GM12892 (cell line): ENCODE measurements around the gene POLR2H.
"Not testable (repeated sequence)": the region's sequence is repeated elsewhere in the genome, so short reads cannot be mapped to it uniquely, and the experiment has no call there.

Experiments used
- DNase-seq: peaks from one replicate; pipeline ENCODE4 v3.0.0; 2011; ENCODE audit not compliant: insufficient read length
- FAIRE-seq: peaks from 2 replicates; lab custom pipeline; 2011; peaks lifted over from hg19 to GRCh38; lab: Jason Lieb, UNC
- POLR2A ChIP-seq: IDR thresholded peaks from 2 replicates; pipeline ENCODE4 v1.6.1; 2011; ENCODE audit warnings: low read depth, low read length, control low read depth
- POLR2AphosphoS5 ChIP-seq: IDR thresholded peaks from 2 replicates; pipeline ENCODE4 v1.6.1; 2011; ENCODE audit warnings: low read depth, low read length, control low read depth
- TAF1 ChIP-seq: IDR thresholded peaks from 2 replicates; pipeline ENCODE4 v1.6.1; 2011; ENCODE audit warnings: low read depth, mild to moderate bottlenecking, control low read depth, low read length, borderline replicate concordance

POLR2H gene

DNA sequence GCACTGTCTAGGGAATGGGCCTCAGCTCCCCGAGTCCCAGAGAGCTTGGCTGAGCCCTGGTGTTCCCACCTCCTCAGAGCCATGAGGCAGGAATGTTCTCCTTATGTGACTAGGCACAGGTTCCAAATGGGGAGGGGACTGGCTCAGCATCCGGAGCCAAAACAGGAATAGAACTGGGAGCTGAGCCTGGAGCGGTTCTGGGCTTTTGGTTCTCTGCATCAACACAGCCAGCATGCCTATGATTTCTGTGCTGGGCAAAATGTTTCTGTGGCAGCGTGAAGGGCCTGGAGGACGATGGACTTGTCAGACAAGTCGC, 24.2 kb upstream of the POLR2H start, which contains the start of gene FAM131A:
FAM131A (plus strand) TSS at position 202 of the 316 bp plus-strand sequence; CDS start at position 233, 31 bp downstream.
- FAIRE-seq, result no peak
- DNase-seq, result no peak
- no peak for TF ChIP-seq POLR2AphosphoS5
- no peak for TF ChIP-seq POLR2A
- no peak for TF ChIP-seq TAF1

GRCh38 chr3:184337981-184338380, 23.5 kb upstream of the POLR2H start:
- DNase-seq, result no peak
- no peak for FAIRE-seq
- no peak for TF ChIP-seq POLR2AphosphoS5
- no peak for TF ChIP-seq TAF1
- TF ChIP-seq POLR2A, result no peak

DNA sequence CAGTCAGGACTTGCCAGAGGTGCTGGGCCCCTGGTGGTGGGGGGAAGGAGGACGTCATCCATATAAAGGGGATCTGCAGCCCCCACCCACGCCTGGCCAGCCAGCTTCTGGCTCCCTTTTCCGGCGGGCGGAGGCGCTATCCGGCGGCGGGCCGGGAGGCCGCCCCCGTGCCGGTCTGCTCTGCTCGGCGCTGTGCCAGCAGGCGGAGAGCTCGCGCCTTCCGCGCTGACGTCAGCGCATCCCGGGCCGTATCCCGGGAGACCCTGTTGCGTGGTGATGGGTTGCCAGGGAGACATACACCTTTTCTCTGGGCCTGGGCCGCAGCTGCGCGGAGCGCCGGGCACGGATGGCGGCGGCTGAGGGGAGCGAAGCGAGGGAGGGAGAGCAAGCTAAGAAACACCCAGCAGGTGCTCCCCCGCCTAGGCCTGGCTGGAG, 23.0 kb upstream of the POLR2H start:
- DNase-seq, result no peak
- no peak for TF ChIP-seq POLR2A
- no peak for TF ChIP-seq TAF1
- no peak for TF ChIP-seq POLR2AphosphoS5
- no peak for FAIRE-seq

DNA sequence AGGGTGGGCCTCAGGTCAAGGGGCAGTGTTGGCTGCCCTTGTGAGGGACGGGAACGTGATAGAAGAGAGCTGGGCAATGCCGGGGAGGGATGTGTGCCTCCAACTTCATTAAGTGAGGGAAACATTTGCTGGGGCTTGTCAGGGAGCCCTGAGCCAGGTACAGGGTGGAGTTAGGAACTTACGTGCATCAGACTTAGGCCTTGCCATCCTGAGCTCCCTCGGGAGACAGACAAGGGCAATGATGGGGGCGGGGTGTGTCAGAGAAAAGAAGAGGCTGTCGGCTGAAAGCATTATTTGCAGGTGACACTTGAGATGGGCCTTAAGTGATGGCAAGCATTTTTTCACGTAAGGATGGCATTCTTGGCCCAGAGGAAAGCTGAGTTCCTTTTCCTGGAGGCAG, 22.5 kb upstream of the POLR2H start:
- no peak for DNase-seq
- FAIRE-seq, result no peak

GRCh38 chr3:184339451-184340135, 21.9 kb upstream of the POLR2H start:
- DNase-seq, FAIRE-seq: not testable (repeated sequence)

More for the DNA sequence above, 22.5 kb upstream of the POLR2H start:
- TF ChIP-seq POLR2A, result no peak
- TF ChIP-seq POLR2AphosphoS5, result no peak

GRCh38 chr3:184341925-184342324, 19.6 kb upstream of the POLR2H start:
- no peak for FAIRE-seq
- TF ChIP-seq POLR2AphosphoS5 (no peak), POLR2A (no peak), TAF1 (no peak)

DNA sequence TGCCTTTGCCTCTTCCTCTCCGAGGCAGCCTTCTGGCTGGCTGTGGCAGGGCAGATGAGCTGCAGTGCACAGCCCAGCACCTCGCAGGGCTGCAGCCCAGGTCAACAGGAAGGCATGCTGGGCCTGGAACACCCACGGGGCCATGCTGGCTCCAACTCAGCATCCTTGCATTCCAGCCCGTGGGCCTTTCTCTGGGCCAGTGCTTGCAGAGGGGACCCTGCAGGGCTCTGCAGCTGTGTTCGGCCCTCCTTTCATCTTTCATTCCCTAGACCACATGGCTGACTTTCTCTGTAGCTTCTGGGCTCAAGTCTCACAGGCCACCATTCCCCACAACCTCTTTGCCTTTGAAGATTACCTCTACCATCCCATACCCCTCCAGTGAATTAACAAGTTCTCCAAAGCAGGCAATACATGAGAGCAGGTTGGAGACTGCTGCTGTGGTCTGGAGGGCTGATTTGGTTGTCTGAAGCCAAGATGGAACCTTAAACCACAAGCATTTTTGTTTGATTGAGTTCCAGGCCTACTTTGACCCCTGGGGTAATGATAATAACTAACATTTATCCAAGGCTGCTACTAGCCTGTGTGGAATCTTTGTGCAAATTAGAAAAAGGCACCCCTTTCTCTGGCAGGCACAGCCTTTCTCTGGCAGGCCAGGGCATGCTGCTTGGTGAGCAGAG, 18.2 kb upstream of the POLR2H start:
- TF ChIP-seq TAF1, result no peak
- no peak for TF ChIP-seq POLR2AphosphoS5
- TF ChIP-seq POLR2A, result no peak
- FAIRE-seq, result no peak
- no peak for DNase-seq

More at GRCh38 chr3:184341925-184342324, 19.6 kb upstream of the POLR2H start:
- DNase-seq, result no peak

GRCh38 chr3:184344579-184345316, 16.8 kb upstream of the POLR2H start:
- FAIRE-seq, result no peak
- no peak for TF ChIP-seq POLR2AphosphoS5
- no peak for DNase-seq

DNA sequence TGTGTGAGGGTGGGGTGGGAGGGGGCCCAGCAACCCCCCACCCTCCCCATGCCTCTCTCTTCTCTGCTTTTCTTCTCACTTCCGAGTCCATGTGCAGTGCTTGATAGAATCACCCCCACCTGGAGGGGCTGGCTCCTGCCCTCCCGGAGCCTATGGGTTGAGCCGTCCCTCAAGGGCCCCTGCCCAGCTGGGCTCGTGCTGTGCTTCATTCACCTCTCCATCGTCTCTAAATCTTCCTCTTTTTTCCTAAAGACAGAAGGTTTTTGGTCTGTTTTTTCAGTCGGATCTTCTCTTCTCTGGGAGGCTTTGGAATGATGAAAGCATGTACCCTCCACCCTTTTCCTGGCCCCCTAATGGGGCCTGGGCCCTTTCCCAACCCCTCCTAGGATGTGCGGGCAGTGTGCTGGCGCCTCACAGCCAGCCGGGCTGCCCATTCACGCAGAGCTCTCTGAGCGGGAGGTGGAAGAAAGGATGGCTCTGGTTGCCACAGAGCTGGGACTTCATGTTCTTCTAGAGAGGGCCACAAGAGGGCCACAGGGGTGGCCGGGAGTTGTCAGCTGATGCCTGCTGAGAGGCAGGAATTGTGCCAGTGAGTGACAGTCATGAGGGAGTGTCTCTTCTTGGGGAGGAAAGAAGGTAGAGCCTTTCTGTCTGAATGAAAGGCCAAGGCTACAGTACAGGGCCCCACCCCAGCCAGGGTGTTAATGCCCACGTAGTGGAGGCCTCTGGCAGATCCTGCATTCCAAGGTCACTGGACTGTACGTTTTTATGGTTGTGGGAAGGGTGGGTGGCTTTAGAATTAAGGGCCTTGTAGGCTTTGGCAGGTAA, 16.0 kb upstream of the POLR2H start:
- peak; percentile 48 for DNase-seq
- no peak for TF ChIP-seq POLR2AphosphoS5
- no peak for TF ChIP-seq TAF1
- no peak for TF ChIP-seq POLR2A
- FAIRE-seq, result no peak

- FAIRE-seq (no peak), DNase-seq (no peak)
- TF ChIP-seq POLR2AphosphoS5 (no peak), POLR2A (no peak), TAF1 (no peak)
Measured at GRCh38 chr3:184346480-184347190, 14.9 kb upstream of the POLR2H start.

DNA sequence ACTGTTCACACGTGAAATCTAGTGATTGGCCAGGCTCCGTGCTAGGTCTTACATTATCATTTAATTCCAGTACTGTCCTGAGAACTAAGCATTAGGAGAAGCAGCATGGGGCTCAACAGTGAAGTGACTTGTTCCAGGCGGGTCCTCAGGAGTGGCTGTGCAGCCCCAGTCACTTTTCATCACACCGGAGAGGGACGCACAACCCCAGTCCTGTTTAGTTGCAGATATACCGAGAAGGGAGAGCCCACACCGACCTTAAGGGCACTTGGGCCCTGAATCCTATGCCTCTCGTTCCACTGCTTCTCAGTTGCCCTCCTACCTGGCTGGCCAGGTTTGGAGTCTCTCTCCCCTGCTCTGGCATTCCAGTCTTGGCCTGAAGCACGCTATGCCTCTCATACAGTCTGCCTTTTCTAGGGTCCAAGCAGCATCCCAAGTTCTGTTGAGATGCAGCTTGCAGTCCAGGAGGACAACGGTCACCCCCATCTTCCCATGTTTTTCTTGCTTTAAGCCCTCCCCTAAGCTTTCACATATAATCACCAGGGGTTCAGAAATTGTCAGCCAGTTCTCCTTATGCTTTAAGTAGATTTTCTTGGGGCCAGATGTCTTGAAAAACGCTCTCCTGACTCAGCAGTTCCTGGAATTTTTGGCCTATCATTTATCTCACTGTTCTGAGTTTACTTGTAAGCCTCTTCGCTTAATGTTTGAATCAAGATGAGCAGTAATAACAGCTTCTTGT, 14.0 kb upstream of the POLR2H start:
- TF ChIP-seq POLR2A (no peak), POLR2AphosphoS5 (no peak), TAF1 (no peak)
- FAIRE-seq, result no peak

More for the DNA sequence above, 14.0 kb upstream of the POLR2H start:
- DNase-seq, result no peak
